PC-3 (cell line): Measurements from ENCODE around the gene KLB.

Source experiments
- CTCF ChIP-seq: fragments of 300-600 bp; sonication (generic); conservative IDR thresholded peaks from 2 replicates; pipeline ENCODE4 v1.5.1; 2017; ENCODE audit warnings: antibody characterized with exemption, low read depth, mild to moderate bottlenecking, low read length
- EZH2 ChIP-seq: fragments of 300-600 bp; sonication (generic); IDR thresholded peaks from one replicate; pipeline ENCODE4 v1.6.1; 2017; ENCODE audit warnings: antibody characterized with exemption, mild to moderate bottlenecking, low read length; ENCODE audit not compliant: unreplicated experiment
- EZH2phosphoT487 ChIP-seq: fragments of 300-600 bp; sonication (generic); IDR thresholded peaks from 2 replicates; pipeline ENCODE4 v1.6.1; 2018; ENCODE audit warnings: mild to moderate bottlenecking, antibody characterized with exemption, low read length, borderline replicate concordance

GRCh38 chr4:39456946-39457763 is 50.4 kb downstream of the KLB start:
- TF ChIP-seq CTCF (no peak), EZH2 (no peak), EZH2phosphoT487 (no peak)
